ENCODE measurements around the gene RYR3. TPM values are rescaled to one million over a fixed set of nuclear protein-coding genes. Genes with fewer than 3 reads are reported as not detected.
A peak's percentile ranks its signal among the peaks of the same experiment; 100 is the strongest.
"Not testable (repeated sequence)": the region's sequence is repeated elsewhere in the genome, so short reads cannot be mapped to it uniquely, and the experiment has no call there.

RYR3 gene
- total RNA-seq, 1 experiment from 2014 or later: 0.72 TPM

- DNase-seq (ENCODE audit: low spot score): peak; percentile 82
Observed at GRCh38 chr15:33584797-33585196, 274.0 kb downstream of the RYR3 start.

GRCh38 chr15:33586786-33587697 lies 276.3 kb downstream of the RYR3 start:
- no peak for DNase-seq (ENCODE audit: low spot score)

GRCh38 chr15:33587773-33588172 lies 277.0 kb downstream of the RYR3 start:
- peak; percentile 68 for DNase-seq (ENCODE audit: low spot score)

DNA sequence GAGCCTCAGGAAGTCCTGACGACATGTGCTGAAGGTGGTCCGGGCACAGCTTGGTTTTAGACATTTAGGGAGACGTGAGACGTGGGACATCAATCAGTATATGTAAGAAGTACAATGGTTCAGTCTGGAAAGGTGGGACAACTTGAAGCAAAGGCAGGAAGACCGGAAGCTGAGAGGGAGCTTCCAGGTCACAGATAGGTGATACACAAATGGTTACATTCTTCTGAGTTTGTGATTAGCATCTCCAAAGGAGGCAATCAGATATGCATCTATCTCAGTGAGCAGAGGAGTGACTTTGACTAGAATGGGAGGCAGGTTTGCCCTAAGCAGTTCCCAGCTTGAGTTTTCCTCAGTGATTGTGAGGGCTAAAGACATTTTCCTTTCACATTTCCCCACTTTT lies 282.1 kb downstream of the RYR3 start:
- no peak for DNase-seq (ENCODE audit: low spot score)

DNA sequence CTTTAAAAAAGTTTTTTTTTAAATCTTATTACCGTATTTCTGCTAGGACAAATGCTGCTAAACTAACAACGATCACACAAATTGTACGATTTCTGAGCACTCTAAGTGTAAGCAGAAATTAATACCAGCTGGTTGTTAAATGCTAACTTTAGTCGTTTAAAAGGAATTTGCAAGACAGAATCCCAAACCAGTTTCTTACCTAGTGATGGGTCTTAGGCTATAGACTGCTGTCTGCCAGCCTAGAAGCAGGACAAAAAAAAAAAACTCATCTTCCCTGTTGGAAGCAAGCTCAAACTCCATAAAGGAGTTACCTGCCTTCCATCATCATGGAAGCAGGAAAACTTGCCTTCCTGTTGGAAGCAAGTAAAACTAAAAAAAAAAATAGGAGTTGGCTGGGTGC lies 287.6 kb downstream of the RYR3 start:
- DNase-seq (ENCODE audit: low spot score): not testable (repeated sequence)

DNA sequence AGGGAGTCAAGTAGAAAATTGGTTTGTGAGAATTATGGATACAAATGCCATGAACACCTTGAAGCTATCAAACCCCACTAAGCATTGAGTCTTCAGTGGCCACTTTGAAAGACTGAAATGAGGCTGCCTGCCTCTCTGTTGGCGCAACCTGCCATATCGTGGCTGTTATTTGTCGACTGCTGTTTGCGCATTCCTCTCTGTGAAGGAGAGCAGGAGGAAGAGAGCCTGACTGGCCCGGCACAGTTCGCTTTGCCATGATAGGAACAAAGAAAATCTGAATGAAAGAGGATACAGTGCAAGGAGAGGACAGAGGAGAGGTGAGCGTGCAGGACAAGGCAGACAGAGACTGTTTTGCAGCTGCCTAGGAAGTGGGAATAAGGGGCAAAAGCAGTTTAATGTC lies 289.4 kb downstream of the RYR3 start:
- no peak for DNase-seq (ENCODE audit: low spot score)

- DNase-seq (ENCODE audit: low spot score): no peak
Observed at GRCh38 chr15:33601461-33601860, 290.7 kb downstream of the RYR3 start.

- no peak for DNase-seq (ENCODE audit: low spot score)
Observed at GRCh38 chr15:33608714-33609113, 297.9 kb downstream of the RYR3 start.

DNA sequence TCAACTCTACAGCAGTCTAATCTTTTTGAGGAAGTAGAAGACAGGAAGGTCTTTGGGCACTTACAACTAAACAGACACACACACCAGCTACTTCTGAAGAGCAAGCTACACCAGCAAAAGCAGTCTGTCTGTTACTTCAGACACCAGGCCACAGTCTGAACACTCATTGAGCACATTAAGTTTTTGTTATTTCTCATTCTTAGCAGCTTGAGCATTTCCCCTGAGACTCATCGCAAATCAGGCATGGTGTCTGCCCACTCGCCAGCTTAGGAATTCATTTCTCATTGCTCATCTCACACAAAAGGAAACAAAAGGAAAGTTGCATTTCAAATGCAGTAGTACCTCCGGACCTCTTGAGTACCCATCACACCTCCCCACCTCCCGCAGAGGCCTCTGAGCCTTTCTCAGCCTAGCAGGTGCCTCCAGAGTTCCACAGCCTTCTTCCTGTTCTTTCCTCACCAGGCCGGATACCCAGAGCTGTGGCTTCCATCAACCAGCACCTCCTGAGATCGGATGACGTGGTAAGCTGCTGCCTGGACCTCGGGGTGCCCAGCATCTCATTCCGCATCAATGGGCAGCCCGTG lies 302.0 kb downstream of the RYR3 start:
- no peak for DNase-seq (ENCODE audit: low spot score)

- no peak for DNase-seq (ENCODE audit: low spot score)
Observed at GRCh38 chr15:33616475-33616874, 305.7 kb downstream of the RYR3 start.

DNA sequence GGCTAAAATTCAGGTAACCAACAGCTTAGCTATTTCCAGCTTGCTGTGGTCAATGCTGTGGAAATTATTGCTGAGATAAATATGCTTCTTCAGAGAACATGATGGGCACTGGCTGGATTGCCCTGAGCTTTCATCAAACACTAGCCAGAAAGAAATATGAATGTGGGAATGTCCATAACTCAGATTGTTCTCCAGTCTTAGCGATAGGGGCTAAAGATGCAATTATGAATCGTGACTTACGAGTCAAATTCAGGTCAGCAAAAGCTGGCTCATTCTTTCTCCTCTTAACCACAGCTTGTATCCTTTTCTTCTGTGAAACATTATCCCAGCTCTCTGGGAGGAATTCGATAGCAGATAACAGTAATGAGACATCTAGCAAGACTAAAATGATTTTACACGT lies 307.6 kb downstream of the RYR3 start:
- no peak for DNase-seq (ENCODE audit: low spot score)

DNA sequence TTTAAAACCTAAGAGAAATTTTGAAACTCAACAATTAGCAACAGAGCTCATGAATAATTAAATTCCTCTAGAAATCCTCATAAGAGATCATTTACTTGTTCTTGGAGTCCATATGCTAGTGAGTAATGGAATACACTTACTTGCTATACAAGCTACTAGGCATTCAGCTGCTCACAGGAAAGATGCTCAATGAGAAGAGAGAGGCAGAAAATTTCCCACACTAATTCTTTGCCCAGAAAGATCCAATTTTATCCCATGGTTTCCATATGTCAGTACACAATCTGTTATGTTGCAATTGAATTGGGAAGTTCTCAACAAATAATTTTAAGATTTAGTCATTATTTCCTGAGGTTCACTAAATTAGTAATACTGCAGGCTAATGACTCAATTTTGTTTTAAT lies 310.4 kb downstream of the RYR3 start:
- DNase-seq (ENCODE audit: low spot score): no peak

GRCh38 chr15:33623010-33623409 lies 312.2 kb downstream of the RYR3 start:
- no peak for DNase-seq (ENCODE audit: low spot score)

GRCh38 chr15:33624439-33624838 lies 313.7 kb downstream of the RYR3 start:
- no peak for DNase-seq (ENCODE audit: low spot score)

DNA sequence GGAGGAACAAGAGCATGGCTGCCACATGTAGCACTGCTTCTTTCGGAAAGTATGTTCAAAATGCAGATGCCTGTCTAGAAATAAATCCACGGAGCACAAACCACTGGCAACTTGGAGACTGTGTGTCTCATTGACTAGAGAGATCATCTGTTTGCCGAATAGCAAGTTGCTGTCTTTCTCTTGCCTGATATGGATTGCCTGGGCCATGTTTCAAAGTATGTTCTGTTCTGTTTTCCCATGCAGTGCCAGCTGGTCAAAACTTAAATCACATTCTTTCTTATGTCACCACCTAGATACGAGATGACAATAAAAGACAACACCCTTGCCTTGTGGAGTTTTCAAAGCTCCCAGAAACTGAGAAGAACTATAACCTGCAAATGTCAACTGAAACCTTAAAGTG lies 318.9 kb downstream of the RYR3 start:
- no peak for DNase-seq (ENCODE audit: low spot score)

- no peak for DNase-seq (ENCODE audit: low spot score)
Observed at GRCh38 chr15:33636234-33636633, 325.5 kb downstream of the RYR3 start.

- DNase-seq (ENCODE audit: low spot score): no peak
Observed at GRCh38 chr15:33636958-33637357, 326.2 kb downstream of the RYR3 start.

- no peak for DNase-seq (ENCODE audit: low spot score)
Observed at GRCh38 chr15:33638453-33638852, 327.7 kb downstream of the RYR3 start.

DNA sequence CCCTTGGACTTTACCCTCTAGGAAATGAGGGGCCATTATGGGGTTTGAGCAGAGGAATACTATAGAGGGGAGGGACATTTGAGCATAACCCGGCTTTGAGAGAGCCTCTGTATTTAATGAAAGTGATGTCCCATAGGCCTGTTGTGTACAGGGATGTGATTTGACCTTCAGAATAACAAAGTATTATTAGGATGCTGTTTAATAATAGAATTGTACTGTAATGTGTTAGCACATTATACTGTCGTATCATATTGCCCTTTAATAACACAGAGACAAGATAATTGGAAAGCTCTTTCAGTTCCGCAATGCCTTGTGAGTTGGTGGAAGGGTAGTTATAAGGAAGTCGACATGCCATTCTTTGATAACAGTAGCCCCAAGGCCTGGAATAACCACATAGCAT lies 328.3 kb downstream of the RYR3 start:
- no peak for DNase-seq (ENCODE audit: low spot score)

DNA sequence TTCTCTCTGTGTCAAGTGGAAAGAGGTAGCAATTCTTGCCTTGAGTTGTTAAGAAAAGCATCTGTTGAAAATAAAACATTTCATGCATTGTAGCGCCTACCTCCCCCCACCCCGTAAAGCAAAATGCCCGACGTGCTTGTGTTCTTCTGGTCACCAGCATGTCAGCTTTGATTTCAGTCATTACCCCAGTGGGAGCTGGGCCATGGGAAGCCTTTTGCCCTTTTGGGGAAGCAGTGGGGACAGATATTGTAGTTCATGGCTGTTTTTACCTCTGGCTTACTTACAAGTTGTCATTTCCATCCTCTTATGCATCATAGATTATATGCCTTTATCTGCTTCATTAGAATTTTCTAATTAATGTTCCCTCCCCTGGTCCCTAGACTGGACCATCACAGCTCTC lies 328.7 kb downstream of the RYR3 start:
- no peak for DNase-seq (ENCODE audit: low spot score)

DNA sequence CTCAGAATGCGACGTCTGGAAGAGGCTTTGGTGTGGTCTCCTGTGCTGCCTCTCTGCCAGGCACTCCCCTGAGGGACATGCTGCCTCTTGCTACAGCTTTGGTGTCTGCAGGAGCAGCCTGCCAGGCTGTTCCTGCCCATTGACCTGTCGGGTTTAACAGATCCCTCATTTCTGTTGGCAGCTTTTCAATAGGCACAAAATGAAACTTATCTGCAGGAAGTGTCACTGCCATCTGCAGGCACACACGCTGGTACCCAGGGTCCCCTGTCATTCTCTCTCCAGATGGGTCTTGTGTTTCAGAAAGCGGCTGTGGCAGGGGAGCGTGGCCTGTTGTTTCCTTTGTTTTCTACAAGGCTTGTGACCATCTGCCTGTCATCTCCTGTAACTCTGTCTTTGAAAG lies 329.2 kb downstream of the RYR3 start:
- no peak for DNase-seq (ENCODE audit: low spot score)

DNA sequence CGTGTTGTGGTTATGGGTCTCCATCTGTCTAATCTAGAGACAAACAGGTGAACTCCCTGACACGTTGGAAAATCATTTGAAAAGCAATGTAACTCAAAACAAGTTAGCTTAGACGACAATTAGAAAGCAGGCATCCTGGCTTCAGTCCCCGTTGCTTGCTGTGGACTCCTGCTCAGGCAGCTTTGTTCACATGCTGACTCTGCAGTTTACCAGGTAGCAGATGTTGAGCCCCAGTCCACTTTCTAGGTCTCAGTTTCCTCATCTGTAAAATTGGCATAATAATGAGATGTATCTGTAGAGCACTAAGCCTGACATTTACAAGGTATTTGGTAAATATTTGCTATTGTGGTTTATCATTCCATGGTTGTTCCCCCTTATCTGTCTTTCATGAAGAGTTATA lies 330.3 kb downstream of the RYR3 start:
- DNase-seq (ENCODE audit: low spot score): no peak

DNA sequence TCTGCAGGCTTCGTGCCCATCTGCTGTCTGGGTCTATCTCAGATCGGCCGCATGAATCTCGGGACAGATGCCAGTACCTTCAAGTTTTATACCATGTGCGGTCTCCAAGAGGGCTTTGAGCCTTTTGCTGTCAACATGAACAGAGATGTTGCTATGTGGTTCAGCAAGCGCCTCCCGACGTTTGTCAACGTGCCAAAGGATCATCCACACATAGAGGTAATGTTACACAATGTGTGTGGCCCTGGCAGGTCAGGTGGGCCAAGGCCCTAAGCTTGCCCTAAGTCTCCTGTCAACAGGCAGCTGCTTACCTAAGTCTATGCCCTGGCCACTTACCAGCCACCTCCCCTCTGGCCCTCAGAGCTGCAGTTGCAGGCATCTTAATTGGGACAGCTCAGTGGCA lies 333.5 kb downstream of the RYR3 start:
- DNase-seq (ENCODE audit: low spot score): no peak

DNA sequence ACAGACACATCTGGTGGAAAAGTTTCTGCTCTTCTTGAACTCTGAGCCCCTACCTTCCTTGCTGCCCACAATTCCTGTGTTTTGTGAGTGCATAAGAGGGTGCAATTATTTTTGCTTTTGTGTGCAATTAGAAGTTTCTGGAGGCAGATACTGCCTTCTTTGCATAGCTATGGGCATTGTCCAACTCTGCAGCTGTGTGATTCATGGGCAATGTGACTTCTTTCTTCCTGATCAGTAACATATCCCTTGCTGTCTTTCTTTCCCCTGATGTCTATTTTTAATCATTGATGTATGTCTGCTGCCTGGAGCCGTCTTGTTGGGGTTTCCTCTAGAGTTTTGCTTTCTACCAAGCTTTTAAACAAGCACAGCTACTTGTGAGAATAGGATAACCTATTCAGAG lies 336.0 kb downstream of the RYR3 start:
- DNase-seq (ENCODE audit: low spot score): no peak
